Stimulated activated CD4-positive, alpha-beta T cell treated with anti-CD3 and anti-CD28 coated beads, Interleukin-12 subunit alpha, Interleukin-12 subunit beta, amount 100 ng/mL, for 24 hours (primary cell): ENCODE results near the gene FOXG1.

Experiments
- DNase-seq, 2 experiments: peaks; one replicate each; pipeline ENCODE4 v3.0.0-alpha.2; 2020; ENCODE audit warnings: low read depth in 2 of 2

The FOXG1 gene

GRCh38 chr14:28761438-28762291, 4.9 kb upstream of the FOXG1 start:
- DNase-seq, result no peak

GRCh38 chr14:28762303-28762954, 4.2 kb upstream of the FOXG1 start:
- no peak for DNase-seq

GRCh38 chr14:28762955-28763326, 3.6 kb upstream of the FOXG1 start:
- no peak for DNase-seq

GRCh38 chr14:28763751-28764256, 2.8 kb upstream of the FOXG1 start:
- no peak for DNase-seq

GRCh38 chr14:28764257-28765160, 2.1 kb upstream of the FOXG1 start:
- no peak for DNase-seq

GRCh38 chr14:28765169-28765830, 1.3 kb upstream of the FOXG1 start:
- no peak for DNase-seq

- DNase-seq, result no peak
These were observed 637 bp upstream of the FOXG1 start for GRCh38 chr14:28765831-28766468.

GRCh38 chr14:28767030-28767852, 654 bp downstream of the FOXG1 start:
- DNase-seq, result no peak

- DNase-seq, result no peak
These were observed 1.5 kb downstream of the FOXG1 start for GRCh38 chr14:28767853-28768741.

- no peak for DNase-seq
These were observed 2.8 kb downstream of the FOXG1 start for GRCh38 chr14:28769276-28769880.

- DNase-seq, result no peak
These were observed 3.5 kb downstream of the FOXG1 start for GRCh38 chr14:28770061-28770460.

GRCh38 chr14:28770630-28771029, 4.0 kb downstream of the FOXG1 start:
- DNase-seq, result no peak

GRCh38 chr14:28771168-28771567, 4.6 kb downstream of the FOXG1 start:
- no peak for DNase-seq

- no peak for DNase-seq
These were observed 6.0 kb downstream of the FOXG1 start for GRCh38 chr14:28772613-28773012.

GRCh38 chr14:28773176-28773575, 6.6 kb downstream of the FOXG1 start:
- no peak for DNase-seq

GRCh38 chr14:28773861-28774691, 7.5 kb downstream of the FOXG1 start:
- no peak for DNase-seq
